ENCODE data around the gene C19orf33.
"Not testable (repeated sequence)": the region's sequence is repeated elsewhere in the genome, so short reads cannot be mapped to it uniquely, and the experiment has no call there.

The C19orf33 gene

DNA sequence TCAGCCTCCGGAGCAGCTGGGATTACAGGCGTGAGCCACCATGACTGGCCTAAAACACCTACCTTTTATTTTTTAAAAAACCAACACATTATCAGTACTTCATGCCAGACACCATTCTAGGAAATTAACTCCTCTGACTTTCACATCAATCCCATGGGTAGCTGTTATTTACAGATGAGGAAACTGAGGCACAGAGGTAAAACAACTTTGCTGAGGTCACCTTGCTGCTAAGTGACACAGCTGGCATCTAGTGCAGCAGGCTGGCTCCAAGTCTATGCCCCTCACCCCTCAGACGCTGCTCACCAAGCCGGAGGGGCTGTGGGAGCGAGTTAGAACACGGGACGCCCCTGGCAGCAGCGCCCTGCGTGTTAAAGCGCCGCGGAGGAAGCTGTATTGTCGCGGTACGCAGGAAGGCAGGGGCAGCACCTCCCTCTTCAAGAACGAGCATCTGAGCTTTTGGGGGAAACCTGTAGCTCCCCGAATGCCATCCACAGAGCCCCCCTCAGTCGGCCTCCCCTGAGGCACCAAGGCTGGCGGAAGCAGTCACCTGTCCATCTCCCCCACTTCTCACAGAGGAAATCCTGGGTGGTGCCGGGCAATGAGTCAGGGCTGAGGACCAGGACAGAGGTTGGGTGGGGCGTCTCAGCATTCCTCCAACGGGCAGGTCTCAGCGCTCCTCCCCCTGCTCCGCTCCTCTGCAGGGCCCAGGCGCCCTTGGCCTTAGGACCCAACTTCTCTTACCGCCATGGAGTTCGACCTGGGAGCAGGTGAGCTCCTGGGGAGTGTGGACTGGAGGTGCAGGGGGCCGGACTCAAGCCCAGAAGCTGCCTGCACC is at the start of gene C19orf33:
Gene C19orf33 (plus strand): TSS at position 735 of the 835 bp plus-strand sequence. CDS start 11 bp downstream, at position 746.
- DNase-seq = no peak

DNA sequence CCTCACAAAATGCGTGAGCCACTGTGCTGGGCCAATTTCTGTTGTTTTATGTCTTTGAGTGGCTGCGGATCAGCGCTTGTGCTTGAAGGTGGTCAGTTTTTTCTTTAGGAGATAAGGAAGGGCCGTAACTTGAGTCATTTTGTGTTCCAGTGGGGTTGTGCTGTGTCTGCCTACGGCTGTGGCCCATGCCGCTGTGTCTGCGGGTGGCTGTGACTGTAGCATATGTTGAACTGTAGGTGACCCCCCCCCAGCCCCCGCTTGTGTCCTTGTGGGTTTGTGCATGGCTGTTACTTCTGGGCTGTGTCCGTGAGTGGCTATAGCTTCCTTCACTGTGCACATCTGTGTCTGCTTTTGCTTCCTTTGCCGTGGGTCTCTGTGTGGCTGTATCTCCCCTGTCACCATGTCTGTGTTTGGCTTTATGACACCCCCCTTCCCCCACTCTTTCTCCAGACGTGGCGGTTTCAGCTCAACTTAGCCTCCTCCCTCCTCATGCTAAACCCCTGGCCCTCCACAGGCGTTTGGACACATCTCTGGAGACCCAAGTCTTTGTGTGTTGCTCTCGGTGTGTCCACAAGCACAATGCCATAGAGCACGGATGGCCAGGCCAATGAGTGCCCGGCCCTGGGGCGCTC is 48.6 kb upstream of the C19orf33 start:
- DNase-seq = no peak

DNA sequence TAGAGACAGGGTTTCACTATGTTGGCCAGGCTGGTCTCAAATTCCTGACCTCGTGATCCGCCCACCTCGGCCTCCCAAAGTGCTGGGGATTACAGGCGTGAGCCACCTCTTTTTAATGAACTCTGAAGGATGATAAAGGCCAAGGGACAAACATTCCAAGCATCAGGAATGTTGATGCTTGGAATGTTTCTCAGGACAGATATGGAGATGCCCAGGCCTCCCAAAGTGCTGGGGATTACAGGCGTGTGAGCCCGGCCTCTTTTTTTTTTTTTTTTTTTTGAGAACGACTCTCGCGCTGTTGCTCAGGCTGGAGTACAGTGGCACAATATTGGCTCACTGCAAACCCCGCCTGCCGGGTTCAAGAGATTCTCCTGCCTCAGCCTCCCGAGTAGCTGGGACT is 42.1 kb upstream of the C19orf33 start:
- not testable (repeated sequence) for DNase-seq

DNA sequence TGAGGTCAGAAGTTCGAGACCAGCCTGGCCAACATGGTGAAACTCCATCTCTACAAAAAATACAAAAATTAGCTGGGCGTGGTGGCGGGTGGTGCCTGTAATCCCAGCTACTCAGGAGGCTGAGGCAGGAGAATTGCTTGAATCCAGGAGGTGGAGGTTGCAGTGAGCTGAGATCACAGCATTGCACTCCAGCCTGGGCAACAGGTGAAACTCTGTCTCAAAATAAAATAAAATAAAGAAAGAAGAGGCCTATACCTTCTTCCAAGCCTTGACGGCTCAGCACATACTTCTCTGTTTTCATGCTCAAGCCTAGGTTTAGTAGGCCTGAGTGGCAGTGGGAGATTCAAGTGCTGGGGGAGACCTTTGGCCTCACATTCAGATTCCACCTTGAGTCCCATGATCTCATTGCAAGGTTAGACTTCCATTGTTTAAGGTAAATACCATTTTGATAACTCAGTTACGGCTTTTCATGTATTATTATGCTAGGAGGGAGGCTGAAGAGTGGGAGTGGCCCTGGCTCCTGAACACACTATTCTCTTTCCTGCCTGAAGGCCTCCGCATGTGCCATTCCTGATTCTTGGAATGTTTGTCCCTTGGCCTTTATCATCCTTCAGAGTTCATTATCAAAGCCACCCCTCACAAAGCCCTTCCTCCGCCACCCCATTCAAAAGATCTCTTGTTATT is 41.3 kb upstream of the C19orf33 start:
- no peak for DNase-seq

DNA sequence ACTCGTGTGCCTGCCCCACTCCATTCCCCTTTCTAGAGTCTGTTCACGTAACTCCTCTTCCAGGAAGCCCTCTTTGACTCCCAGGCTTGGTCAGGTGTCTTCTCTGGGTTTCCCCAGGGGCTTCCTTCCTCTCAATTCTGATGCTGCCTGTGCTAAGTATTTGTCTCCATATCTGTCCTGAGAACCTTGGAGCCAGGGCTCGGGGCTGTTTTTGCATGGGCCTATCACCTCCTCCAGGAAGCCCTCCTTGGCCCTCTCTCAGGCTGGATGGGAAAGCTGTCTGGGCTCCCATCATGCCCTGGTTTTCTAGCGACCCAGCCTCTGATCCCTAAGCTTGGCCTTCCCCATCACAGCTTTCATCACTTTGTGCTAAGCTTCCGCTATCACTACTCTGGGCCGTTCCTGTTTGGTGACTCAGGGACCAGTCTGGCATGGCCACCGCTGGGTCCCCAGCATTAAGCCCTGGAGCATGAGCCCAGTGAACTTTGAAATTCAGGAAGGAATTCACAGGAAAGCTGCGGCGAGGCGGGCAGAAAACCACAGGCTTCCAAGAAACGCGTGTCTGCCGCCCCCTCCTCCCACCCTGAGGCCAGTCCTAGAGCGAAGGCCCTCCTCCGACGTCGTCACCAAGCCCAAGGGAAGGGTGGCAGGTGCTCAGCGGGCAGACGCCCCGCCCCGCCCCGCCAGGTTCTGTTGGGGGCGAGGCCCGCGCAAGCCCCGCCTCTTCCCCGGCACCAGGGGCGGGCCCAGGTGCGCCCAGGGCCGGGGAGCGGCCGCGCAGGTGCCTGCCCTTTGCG is 40.2 kb upstream of the C19orf33 start:
- DNase-seq = peak; percentile 95

DNA sequence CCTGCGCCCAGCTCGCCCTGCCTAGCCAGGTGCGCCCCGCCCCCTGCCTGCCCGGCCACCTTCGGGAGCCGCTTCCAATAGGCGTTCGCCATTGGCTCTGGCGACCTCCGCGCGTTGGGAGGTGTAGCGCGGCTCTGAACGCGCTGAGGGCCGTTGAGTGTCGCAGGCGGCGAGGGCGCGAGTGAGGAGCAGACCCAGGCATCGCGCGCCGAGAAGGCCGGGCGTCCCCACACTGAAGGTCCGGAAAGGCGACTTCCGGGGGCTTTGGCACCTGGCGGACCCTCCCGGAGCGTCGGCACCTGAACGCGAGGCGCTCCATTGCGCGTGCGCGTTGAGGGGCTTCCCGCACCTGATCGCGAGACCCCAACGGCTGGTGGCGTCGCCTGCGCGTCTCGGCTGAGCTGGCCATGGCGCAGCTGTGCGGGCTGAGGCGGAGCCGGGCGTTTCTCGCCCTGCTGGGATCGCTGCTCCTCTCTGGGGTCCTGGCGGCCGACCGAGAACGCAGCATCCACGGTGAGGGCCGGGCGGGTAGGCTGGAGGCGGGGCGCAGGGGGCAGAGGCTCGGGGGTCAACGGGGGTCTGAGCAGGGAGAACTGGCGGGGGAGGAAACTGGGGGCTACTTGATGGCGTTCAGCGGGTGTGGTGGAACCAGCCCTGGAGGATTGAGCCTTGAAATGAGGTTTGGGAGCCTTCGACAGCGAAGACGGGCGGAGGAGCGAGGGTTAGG is 39.4 kb upstream of the C19orf33 start, which contains the start of gene SPINT2:
Gene SPINT2 (plus strand): TSS at position 88 of the 727 bp plus-strand sequence. CDS start 320 bp downstream, at position 408.
- DNase-seq = peak; percentile 95

DNA sequence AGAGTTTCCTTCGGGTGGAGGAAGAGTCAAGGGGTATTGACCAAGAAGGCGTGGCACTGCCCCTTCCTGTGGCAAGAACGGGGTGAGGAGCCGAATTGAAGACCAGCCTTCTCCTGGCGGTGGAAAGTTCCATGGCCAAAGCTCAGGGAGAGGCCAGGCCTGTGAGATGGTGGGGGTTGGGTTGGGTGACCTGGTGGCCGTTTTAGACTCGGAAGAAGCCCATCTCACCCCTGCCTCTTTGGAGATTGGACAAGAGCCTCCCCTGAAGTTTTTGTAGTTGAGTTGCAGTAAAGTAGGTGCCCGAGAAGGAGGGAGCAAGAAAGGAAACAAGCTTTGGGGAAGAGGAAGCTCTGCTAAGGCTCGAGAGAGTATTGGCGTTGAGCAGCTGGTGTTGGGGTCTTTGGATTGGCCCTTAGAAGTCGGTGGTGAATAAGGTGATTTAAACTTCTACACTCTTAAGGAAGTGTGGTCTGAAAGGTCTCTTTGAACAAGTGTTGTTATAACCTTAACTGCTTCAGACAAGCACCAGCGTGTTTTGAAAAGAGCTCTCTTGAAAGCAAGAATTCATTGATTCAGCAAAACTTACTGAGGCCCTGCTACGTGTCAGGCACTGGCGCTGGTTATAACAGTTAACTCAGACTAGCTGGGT is 38.7 kb upstream of the C19orf33 start:
- no peak for DNase-seq

DNA sequence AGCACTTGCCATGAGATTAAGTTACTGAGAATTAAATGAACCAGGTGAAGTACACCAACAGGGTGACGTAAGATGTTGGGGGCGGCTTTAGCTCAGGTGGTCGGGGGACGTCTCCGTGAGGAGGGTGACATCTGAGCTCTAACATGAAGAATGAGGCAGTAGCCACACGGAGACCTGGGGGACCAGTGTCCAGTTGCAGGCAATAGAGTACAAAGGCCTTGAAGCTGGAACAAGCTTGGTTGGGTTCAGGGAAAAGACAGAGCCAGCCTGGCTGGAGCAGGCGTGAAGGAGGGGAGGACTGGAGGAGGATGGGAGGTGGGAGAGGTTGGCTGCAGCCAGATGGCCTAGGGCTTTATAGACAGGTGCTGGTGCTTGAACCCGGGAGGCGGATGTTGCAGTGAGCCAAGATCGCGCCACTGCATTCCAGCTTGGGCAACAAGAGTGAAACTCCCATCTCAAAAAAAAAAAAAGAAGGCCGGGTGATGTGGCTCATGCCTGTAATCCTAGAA is 38.1 kb upstream of the C19orf33 start:
- DNase-seq = peak; percentile 69

DNA sequence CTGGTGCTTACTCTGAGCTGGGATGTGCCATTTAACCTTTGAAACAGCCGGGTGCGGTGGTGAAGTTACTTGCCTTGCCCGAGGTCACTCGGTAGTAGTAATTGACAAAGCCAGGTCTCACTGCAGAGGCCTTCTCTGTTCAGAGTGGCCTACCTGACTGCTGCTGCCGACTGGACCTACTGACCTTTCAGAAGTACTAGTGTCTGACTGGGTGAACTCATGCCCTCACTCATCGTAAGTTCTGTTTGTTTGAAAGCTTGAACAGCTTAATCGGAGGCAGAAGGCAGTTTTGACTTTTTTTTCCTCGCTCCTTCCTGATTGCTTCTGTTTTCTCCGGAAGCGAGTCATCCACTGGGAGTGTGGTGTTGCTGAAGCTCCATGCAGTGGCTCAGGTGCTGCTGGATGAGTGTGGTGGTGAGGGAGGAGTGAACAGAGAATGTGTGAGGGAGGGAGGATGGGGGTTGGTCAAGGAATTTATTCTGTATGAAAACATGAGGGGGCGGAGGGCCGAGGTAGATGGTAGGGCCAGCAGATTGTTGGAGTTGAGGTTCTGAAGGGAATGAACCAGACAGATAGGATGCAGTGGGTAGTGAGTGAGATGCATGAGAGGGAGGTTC is 37.0 kb upstream of the C19orf33 start:
- no peak for DNase-seq

DNA sequence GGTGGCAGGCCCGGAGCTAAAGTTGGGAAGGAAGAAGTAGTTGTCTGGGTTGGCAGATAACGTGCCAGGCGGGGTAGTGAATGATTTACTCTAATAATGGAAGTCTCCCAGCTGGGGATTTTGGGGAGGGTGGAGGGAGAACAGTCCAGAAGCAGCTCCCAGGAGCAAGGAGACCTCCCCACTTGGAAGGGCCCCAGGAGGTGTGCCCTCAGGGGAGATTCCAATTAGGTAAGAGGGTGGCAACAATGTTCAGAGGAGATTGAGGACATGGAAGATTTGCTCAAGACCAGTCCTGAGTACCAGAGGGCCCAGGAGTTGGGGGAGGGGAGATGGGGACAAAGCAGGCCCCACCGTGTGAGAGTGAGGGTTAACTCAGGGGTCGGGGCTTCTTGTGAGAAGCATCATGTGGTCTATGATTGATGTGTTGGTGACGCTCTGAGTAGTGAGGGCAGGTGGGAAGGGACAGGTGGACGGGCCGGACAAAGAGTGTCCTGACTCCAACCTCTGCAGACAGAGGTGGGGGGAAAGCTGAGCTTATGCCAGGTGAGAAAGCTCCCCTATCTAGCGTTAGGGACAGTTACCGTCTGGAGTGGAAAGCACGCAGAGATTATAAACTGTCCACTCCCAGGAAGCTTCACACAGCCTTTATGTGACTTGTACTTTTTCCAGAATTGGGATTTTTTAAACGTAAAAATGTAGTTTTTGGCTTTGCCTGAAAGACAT is 36.1 kb upstream of the C19orf33 start:
- DNase-seq = no peak

DNA sequence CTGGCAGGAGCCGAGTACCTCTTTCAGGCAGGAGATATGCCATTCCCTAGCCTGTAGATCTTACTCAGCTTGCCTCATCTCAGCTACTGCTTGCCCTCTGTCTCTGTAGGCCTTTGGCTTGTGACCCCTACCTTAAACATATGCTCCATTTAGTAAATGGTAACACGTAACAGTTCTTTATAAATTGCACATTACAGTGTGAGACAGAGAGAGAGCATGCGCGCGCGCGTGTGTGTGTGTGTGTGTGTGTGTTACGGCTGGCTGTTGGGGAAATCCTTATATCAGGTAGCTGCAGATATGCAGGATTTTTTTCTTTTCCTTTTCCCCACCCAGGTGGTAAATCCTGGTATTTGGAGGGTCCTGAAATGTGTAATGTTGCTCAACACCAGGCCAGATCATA is 35.5 kb upstream of the C19orf33 start:
- DNase-seq = no peak

DNA sequence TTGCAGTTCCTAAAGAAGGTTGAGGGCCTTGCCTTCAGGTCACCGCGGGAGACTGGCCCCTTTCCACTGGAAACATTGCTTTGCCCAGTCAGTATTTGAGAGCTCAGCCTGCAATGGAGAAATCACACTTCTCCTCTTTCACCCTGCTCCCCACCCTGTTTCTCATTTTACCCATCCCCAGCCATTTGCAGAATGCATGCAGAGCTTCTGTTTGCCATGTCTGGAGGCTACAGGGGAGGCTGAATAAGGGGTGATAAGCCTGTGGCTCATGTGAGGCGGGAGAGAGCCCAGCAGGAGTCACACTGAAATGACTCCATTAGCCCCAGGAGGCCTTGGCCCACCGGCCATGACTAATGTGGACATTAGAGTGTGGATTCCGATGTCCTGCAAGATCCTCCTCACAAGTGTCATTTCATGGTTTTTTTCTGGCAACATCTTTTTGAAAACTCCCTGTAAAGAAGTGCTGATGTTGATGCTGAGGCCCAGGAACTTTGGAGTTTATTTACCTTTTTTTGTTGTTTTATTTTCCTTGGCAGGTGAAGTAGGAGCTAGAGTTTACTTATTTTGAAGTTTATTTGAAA is 33.4 kb upstream of the C19orf33 start:
- no peak for DNase-seq

DNA sequence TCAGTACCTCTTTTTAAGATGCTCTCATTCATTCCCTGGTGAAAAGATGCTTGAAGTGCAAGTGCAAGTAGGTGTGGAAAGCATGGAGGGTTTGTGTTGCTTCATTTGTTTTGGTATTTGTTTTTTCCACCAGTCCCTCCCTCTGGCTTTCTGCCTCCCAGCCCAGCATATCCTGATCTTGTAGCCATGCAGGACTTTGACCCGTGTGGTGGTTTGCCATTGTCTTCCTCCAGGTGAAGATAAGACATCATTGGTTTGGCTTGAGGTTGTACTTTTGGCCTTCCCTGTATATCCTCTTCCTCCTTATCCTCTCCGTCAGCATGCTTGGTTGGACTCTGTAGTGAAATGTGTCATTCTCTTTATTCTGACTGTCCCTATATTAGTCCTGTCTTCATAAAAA is 30.6 kb upstream of the C19orf33 start:
- DNase-seq = no peak

DNA sequence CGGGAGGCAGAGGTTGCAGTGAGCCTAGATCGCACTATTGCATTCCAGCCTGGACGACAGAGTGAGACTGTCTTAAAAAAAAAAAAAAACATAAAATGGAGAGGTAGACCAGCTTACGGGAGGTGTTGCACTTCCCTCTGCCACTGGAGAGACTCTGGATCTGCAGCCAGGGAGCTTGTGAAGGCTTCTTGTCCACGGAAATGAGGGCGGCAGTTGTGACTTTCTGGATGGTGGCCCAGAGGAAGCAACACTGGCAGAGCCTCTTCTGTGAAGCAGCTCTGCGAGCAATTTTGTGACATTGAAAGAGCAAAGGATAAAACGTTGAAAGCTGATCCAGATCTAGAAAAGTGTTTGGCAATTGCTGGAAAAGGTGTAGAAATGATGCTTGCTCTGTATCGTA is 29.3 kb upstream of the C19orf33 start:
- DNase-seq = no peak

DNA sequence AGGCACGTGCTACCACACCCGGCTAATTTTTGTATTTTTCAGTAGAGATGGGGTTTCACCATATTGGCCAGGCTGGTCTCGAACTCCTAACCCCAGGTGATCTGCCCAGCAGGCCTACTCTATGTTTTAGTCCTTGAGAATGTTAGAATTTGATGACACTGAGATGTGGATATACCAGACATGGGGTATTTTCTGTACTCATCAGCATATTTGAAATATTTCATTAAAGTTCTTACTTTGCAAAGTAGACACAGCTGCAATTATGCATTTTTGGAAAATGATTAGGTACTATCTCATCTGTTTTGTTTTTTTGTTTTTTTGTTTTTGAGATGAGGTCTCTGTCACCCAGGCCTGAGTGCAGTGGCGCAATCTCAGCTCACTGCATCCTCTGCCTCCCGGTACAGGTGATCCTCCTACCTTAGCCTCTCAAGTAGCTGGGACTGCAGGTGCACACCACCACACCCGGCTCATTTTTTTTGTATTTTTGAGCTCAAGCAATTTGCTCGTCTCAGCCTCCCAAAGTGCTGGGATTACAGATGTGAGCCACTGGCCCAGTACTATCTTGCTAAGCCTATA is 27.0 kb upstream of the C19orf33 start:
- no peak for DNase-seq

DNA sequence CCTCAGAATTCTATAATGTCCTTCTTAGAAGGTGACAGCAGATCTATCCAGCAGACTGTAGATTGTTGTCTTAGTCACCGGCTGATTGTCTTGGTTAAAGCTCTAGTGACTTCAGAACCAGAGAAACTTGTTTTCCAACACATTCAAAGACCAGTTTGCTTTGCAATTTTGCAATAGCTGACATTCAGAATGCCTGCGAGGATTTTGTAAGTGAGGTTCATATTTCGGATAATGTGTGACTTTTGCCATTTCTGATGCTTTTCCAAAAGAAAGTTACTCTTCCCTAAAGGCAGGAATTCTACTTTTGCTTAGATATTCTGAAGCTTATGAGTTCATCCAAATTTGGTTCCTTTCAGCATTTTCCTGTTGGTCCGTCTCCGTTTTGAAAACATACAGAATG is 26.5 kb upstream of the C19orf33 start:
- DNase-seq = no peak

DNA sequence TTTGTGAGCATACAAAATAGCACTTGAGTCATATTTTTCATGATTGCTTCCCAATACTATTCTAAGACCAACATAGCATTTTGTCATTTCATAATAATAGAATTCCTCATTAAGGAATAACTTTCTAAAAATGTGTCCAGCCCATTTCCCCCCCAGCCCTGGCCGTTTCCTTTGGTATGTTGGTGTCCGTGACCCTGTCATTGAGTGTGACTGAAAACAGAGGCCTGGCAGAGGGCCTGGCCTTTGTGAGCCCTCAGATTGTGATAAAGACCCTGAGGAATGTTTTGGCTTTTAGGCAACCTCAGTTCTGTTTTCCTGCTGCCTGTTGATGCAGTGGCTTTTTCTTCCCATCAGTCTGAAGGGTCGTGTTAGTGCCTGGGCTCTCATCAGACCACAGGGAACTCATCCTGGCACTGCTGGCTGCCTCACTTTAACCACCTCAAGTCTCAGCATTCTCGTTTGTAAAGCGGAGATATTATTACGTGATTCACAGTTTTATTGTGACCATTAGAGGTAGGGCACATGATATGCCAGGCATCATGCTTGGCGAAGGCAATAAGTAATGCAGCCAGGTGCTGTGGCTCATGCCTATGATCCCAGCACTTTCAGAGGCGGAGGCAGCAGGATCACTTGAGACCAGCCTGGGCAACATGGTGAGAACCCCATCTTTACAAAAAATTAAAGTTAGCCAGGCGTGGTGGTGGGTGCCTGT is 25.9 kb upstream of the C19orf33 start:
- DNase-seq = no peak

DNA sequence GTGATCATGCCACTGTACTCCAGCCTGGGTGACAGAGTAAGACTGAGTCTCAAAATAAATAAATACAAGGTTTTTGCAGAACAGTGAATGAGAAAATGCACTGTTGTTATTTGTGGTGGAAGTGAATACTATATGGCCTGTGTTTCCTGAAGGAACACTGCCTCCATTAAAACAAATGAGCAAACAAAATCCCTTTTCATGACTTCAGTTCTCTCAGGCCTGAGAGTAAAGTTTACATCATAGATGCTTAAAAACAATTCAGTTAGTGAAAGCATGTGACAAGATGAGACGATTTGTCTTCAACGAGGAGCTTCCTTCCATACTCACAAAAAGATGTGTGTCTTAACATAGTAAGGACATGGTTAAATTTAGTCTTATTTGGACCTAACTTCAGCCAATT is 25.3 kb upstream of the C19orf33 start:
- no peak for DNase-seq

Measured in NCI-H2171 (cell line).